Inflammatory macrophage treated with lipopolysaccharide for 4 hours (primary cell): ENCODE results near the gene MRPL58.
"Not testable (repeated sequence)": the region's sequence is repeated elsewhere in the genome, so short reads cannot be mapped to it uniquely, and the experiment has no call there.

Experiments used
- DNase-seq: peaks from one replicate; pipeline ENCODE4 v3.0.0-alpha.2; 2020

MRPL58 gene

GRCh38 chr17:74987909-74988711, 24.4 kb upstream of the MRPL58 start:
- DNase-seq: peak; percentile 40

DNA sequence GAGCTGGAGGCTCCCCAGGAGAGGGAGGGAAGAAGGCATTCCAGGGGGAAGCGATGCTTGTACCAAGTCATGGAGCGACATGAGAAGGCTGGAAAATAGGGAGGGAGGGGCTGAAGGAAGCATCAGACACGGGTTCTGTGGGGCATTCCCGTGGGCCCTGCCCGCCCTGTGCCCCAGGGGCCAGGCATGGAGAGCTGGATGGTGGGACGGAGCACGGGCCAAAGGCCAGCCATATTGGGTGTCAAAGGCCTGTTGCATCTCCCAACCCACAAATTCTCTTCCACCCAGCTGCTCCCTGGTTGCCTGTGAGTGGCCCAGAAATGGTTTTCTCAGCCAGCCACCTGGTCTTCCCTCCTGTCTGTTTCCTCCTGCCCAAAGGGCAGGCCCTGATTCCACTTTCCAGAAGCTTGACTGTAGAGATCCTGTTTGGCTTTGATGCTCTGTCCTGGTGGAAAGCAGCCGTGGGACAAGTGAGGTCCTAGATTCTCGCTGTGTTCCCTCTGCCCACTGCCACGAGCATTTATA, 21.8 kb upstream of the MRPL58 start:
- DNase-seq: no peak

DNA sequence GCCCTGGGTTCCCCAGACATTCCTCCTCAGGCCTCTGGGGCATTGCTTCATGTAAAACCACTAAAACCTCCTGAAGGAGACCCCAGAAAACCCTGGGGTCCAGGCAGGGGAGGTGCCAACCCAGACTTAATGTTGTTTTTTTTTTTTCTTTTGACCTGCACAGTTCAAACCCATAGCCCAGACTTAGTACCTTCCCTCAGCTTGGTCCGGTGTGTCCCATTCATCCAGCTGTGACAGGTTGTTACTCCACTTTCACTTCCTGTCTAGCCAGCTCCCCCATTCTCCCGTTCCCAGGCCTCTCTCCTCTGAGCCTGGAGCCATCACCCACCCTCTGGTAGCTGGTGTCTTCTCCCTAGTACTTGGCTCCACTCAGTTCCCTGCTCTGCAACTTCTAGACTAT, 20.2 kb upstream of the MRPL58 start:
- no peak for DNase-seq

DNA sequence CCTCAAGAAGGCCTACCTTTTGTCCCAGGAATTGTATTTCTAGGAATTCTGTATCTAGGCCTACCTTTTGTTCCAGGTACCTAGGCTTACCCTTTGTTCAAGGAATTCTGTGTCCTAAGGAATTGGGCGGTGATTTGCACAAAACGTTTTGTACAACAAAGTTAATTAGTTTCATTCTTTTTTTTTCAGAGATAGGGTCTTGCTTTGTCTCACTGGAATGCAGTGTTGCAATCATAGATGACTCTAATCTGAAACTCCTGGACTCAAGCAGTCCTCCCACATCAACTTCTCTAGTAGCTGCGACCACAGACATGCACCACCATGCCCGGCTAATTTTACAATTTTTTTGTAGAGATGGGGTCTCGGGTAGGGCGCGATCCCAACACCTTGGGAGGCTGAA, 18.0 kb upstream of the MRPL58 start:
- DNase-seq: peak; percentile 34

DNA sequence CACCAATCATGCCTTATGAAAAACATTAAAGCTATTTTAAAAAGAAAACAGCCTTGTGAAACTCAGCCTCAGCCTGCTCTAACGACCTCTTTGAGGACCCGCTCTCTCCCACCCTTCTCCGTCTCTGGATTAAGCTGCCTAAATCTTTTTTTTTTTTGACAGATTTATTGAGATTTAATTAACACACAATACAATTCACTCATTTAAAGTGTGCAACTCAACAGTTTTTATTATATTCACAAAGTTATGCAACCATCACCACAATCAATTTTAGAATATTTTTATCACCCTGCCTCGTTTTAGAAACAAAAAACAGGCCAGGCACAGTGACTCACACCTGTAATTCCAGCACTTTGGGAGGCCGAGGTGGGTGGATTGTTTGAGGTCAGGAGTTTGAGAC, 16.6 kb upstream of the MRPL58 start:
- no peak for DNase-seq

DNA sequence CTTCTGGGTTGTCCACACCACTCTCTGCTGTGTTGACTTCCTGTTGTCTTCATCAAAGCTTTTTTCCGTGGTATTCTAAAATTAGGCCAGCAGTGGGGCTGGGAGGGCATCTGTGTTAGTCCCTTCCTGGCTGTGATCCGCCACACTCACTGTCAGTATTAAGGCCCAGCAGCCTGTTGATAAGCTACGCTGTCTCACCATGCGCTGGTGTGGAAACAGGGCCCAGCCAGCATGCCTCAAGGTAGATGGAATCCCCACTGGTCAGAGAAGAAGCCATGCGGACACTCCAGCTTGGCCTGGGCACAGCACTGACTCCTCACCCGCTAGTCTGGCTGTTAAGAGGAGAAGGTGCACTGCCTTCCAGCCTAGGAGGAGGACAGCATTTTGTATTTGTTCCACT, 13.7 kb upstream of the MRPL58 start:
- DNase-seq: no peak

DNA sequence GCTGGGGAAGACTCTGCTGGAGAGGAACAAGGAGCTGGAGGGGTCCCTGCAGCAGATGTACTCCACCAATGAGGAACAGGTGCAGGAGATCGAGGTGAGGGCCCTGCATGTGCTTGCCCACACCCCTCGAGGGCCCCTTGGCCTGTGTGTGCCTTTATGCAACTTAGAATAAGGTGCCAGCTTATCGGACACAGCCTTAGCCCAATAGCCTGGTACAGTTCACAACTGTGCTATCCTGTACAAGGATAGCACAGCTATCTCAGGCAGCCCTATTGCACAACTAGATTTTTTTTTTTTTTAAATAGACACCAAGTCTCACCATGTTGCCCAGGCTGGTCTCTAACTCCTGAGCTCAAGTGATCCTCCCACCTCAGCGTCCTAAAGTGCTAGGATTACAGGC, 12.9 kb upstream of the MRPL58 start:
- DNase-seq: no peak

- DNase-seq: peak; percentile 63
These were observed 10.3 kb upstream of the MRPL58 start for GRCh38 chr17:75001915-75002843.

GRCh38 chr17:75003070-75003956, 9.2 kb upstream of the MRPL58 start:
- DNase-seq: no peak

- no peak for DNase-seq
These were observed 8.5 kb upstream of the MRPL58 start for GRCh38 chr17:75003957-75004355.

DNA sequence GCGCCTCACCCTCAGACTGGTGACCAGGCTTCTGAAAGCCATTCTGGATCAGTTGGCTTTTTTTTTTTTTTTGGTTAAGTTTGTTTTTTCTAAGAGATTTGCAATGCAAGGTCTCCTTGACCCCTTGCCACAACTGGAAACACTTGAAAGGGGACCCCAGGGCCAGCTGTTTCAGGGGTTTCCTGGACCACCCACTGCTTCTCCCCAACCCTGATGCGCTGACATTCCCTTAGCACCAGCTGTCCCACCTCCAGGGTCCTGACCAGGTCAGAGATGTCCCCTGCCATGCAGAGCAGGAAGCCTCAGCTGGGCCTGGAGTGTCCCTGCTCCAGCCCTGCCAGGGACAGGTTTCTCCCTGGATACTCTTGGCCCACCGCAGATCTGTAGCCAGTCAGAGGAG, 8.1 kb upstream of the MRPL58 start:
- no peak for DNase-seq

DNA sequence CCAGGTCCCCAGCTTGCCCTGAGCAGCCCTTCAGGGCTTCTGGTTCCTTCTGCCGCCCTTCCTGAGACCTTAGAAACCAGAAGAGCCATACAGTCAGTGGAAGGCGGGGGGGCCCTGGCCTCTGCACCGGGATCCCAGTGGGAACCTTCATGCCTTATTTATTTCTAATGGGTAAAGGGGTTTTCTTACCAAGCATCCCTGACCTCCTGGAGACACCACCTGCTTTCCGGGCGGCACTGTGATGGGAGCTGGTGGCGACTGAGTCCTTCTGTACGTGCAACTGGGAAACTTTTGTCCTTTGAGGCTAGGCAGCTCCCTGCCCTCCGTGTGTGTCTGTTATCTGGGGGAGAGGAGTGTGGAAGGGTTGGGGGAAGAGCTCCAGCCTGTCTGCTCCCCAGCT, 7.2 kb upstream of the MRPL58 start:
- no peak for DNase-seq

DNA sequence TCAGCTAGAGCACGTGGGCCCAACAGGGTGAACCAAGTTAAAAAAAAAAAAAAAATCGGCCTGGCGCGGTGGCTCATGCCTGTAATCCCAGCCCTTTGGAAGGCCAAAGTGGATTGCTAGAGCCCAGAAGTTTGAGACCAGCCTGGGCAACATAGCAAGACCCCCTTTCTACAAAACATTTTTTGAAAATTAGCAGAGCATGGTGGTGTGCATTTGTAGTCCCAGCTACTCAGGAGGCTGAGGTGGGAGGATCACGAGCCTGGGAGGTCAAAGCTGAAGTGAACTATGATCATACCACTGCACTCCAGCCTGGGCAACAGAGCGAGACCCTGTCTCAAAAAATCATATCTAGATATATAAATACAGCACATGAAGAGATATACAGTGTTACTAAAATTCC, 6.4 kb upstream of the MRPL58 start:
- DNase-seq: not testable (repeated sequence)

- DNase-seq: peak; percentile 50
These were observed 5.8 kb upstream of the MRPL58 start for GRCh38 chr17:75006653-75007052.

DNA sequence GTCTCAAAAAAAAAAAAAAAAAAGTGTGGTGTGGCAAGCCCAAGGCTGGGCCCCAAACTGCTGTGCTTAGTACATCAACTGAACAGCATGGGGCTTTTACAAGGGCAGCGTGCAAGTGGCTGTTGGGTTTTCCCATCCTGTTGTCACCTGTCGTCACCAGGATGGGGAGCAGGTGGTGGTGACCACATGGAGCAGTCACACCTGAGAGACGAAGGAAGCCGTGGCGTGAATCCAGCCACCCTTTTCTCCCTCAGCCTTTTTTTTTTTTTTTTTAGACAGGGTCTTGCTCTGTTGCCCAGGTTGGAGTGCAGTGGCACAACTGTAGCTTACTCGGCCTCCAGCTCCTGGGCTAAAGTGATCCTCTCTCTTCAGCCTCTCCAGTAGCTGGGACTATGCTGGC, 4.1 kb upstream of the MRPL58 start:
- no peak for DNase-seq

DNA sequence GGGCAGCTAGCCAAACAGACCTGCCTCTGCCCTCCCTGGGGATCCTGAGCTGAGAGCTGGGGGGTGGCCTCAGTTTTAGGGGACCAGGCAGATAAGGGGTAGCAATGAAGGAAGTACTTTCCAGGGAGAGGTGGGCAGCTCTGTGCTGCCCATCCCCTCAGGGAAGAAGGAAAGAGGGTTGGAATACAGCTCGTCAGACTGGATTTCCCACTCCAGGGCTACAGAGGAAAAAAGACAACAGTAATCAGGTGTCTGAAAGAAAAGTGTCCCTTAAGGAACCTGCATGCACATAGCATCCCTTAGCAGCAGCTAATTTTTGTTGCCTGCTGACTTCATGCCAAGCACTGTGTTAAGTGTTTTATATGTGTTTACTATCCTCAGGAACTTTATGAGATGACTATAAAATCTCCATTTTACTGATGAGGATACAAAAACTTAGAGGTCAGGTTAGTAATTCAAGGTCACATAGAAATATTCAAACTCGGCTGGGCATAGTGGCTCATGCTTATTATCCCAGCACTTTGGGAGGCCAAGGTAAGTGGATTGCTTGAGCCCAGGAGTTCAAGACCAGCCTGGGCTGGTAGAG, 3.2 kb upstream of the MRPL58 start:
- no peak for DNase-seq

DNA sequence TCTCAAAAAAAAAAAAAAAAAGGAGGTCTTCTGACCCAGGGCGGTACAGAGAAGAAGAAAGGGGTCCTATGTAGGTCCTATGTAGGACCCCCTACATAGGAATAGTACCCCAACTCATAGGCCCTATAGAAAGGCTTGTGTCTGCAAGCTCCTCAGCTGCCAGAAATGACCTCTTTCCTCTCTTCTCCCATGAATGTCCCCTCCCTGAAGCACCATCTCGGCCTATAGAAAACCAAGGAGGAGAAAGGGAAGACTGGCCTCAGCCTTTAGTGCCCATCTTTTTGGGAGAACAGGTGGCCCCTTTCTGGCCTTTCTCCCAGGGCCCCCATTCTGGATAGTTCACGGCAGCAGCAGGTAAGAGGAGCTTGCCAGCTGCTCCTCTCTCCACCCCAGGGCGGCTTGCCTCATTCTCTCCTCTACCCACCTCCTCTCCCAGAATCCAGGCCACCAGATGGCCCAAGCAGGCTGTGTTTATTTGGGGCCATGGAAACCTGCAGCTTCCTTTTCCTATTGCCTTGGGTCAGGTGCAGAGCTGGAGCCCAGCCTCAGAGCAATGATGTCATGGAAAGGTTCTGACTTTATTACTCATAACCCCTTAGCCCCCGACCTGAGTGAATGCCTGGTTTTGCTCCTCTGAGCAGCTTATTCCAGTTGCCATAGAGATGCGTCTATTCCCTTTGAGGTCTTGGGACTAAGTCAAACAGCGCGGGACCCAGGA, 1.6 kb upstream of the MRPL58 start:
- DNase-seq: no peak

GRCh38 chr17:75011401-75012095, 922 bp upstream of the MRPL58 start:
- no peak for DNase-seq

DNA sequence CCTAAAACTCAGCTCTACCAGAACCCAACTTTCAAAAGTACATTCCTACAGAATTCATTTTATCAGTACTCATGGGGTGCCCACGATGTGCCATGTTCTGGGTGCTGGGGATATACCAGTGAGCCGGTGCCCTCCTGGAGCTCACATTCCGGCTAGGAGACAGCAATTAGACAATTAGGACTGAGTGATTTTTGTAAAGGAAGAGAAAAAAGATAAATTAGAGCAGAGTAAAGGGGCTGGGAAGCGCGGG, 449 bp upstream of the MRPL58 start:
- no peak for DNase-seq

GRCh38 chr17:75013092-75013559, 656 bp downstream of the MRPL58 start:
- DNase-seq: no peak

DNA sequence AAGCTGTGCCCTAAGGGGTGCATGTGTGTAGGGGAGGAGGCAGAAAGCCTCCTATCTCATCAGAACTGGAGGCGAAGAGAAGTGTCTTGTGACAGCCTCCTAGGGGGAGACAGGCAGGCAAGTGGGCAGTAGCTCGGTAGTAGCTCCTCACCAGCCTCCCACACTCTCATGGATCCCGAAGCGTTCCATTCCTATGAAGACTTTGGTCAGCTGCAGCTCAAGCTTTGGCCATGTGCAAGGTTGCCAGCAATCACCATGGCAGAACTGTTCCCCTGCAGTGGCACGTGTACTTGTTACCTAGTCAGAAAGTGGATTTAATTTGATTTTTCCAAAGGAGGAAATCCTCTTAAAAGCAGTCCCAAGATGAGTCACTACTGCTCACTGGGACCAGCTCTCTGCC, 6.7 kb downstream of the MRPL58 start:
- no peak for DNase-seq
